ENCODE results near the gene SMAD7. TPM values are rescaled to one million over a fixed set of nuclear protein-coding genes. Genes with fewer than 3 reads are reported as not detected.

SMAD7 gene
- total and polyA plus RNA-seq, 10 of the 15 experiments (the other 5 are each of a cell fraction or from before 2014, with no cell fraction given): 1.3 to 22.5 (median 8.0) TPM

DNA sequence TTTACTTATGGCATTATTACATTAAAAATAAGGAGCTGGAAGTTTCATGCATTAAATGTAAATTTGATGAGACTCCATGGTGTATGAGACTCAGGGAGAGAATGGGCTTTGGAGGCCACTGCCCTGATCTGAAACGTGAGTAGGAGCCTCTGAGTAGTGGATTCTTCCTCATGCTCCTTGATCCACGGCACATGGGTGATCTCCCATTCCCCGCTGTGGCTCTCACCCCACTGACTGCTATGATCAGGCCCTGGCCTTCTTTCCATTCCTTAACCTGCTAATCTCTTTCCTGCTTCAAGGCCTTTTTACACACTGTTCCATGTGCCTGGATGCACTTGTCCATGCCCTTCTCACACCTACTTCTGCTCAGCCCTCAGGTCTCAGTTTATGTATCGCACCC, 68.4 kb downstream of the SMAD7 start:
- no peak for ATAC-seq
- H3K36me3 ChIP-seq (ENCODE audit: control insufficient read depth in 2 of 2, insufficient read depth in 2 of 2, low read length in 1 of 2): no peaks in the 10 kb centered on the region
- ChIA-PET SMC1A (ENCODE audit: uncharacterized antibody, unreplicated experiment) (interaction anchor here (1.6 kb wide), 1 partner anchor 10 kb away, joined by 4 read pairs; no protein-coding TSS in a partner anchor), CTCF (interaction anchor here (0.7 kb wide), 1 partner anchor 9 kb away, joined by 3 read pairs; no protein-coding TSS in a partner anchor), POLR2A (interaction anchor here (0.8 kb wide), 1 partner anchor 160 kb away, joined by 3 read pairs; no protein-coding TSS in a partner anchor), RAD21 (ENCODE audit: unreplicated experiment) (no interaction called here)
- in situ Hi-C loops (cut with MboI): no loop called here
- H3K9me3 ChIP-seq (replicated peaks; ENCODE audit: control insufficient read depth, insufficient read depth, low read length): no peaks in the 10 kb centered on the region
- no peaks in the 10 kb centered on the region for H3K79me2 ChIP-seq (ENCODE audit: control insufficient read depth, insufficient read depth, low read length)
- H3K4me1 ChIP-seq (ENCODE audit: control insufficient read depth, insufficient read depth, low read length): no peaks in the 10 kb centered on the region
- 85% methylated on average over 4 of the region's 4 CpGs for WGBS (ENCODE audit: insufficient coverage, insufficient replicate concordance, low lambda C conversion rate, missing lambda C conversion rate)
- no peaks in the 10 kb centered on the region for H3K27me3 ChIP-seq (replicated peaks in 1 of 2; ENCODE audit: control insufficient read depth in 2 of 2, insufficient read depth in 2 of 2, low read length in 1 of 2)
- H2AFZ ChIP-seq (ENCODE audit: control insufficient read depth, low read depth, low read length): no peak overlapping the region
- no peak overlapping the region for H3K4me3 ChIP-seq
- BruUV-seq (replicated peaks): no TSS peak
- no peak for DNase-seq (ENCODE audit: low read depth, low spot score)
- no peaks in the 10 kb centered on the region for H4K20me1 ChIP-seq (ENCODE audit: control insufficient read depth, insufficient read depth)
- intact Hi-C loops (cut with micrococcal nuclease; ENCODE audit: unreplicated experiment): no loop called here
- no peak for FAIRE-seq
- H3K27ac ChIP-seq (ENCODE audit: control insufficient read depth, insufficient read depth): no peak overlapping the region
- no peak overlapping the region for H3K9ac ChIP-seq (ENCODE audit: control insufficient read depth, insufficient read depth, low read length)
- TF ChIP-seq ASH2L (IDR thresholded peaks at IDR 0.05; ENCODE audit: borderline replicate concordance, low read depth): no peak
- no peak for TF ChIP-seq SPI1 (IDR thresholded peaks at IDR 0.05; ENCODE audit: borderline replicate concordance, insufficient read depth, low read depth, low read length)
- H3K4me2 ChIP-seq (ENCODE audit: control insufficient read depth, insufficient read depth): no peak overlapping the region

DNA sequence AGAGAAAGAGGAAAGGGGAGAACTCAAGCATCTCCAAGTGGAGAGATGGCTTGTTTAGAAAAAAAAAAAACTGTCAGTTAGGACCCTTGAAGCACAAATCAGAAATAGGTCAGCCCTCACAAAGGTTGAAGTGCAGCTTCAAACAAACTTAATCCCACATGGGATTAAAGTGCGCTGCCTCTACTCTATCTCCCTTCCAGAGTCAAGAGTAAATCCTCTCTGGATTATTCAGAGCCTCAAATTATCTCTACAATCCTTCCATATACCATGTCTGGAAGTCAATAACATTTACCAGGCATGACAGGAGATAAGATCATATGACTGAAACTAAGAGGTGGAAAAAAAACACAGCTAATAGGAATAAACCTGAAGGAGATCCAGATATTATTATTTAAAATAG, 69.8 kb downstream of the SMAD7 start:
- DNase-seq (ENCODE audit: low read depth, low spot score) (no peak), FAIRE-seq (no peak), ATAC-seq (no peak)
- Histone ChIP-seq H3K79me2 (ENCODE audit: control insufficient read depth, insufficient read depth, low read length) (no peaks in the 10 kb centered on the region), H3K4me2 (ENCODE audit: control insufficient read depth, insufficient read depth) (no peak overlapping the region), H2AFZ (ENCODE audit: control insufficient read depth, low read depth, low read length) (no peak overlapping the region), H3K9ac (ENCODE audit: control insufficient read depth, insufficient read depth, low read length) (no peak overlapping the region), H3K36me3 (ENCODE audit: control insufficient read depth in 2 of 2, insufficient read depth in 2 of 2, low read length in 1 of 2) (no peaks in the 10 kb centered on the region), H3K9me3 (replicated peaks; ENCODE audit: control insufficient read depth, insufficient read depth, low read length) (no peaks in the 10 kb centered on the region), H3K27ac (ENCODE audit: control insufficient read depth, insufficient read depth) (no peak overlapping the region), H3K4me1 (ENCODE audit: control insufficient read depth, insufficient read depth, low read length) (no peaks in the 10 kb centered on the region), H4K20me1 (ENCODE audit: control insufficient read depth, insufficient read depth) (no peaks in the 10 kb centered on the region), H3K27me3 (replicated peaks in 1 of 2; ENCODE audit: control insufficient read depth in 2 of 2, insufficient read depth in 2 of 2, low read length in 1 of 2) (no peaks in the 10 kb centered on the region), H3K4me3 (no peak overlapping the region)
- POLR2A ChIA-PET: no interaction called here
- RAD21 ChIA-PET (ENCODE audit: unreplicated experiment): interaction anchor here (1.4 kb wide), 1 partner anchor 49 kb away, joined by 4 read pairs; no protein-coding TSS in a partner anchor
- SMC1A ChIA-PET (ENCODE audit: uncharacterized antibody, unreplicated experiment): interaction anchor here (0.7 to 2.2 kb wide), 4 partner anchors 67 to 170 kb away, joined by 3 to 5 read pairs (median 4); no protein-coding TSS in a partner anchor
- CTCF ChIA-PET: interaction anchor here (0.6 to 1.4 kb wide), 2 partner anchors 79 to 103 kb away, joined by 3 read pairs; no protein-coding TSS in a partner anchor
- BruUV-seq (replicated peaks): no TSS peak
- WGBS (ENCODE audit: insufficient coverage, insufficient replicate concordance, low lambda C conversion rate, missing lambda C conversion rate): 100% methylated on average over 1 of the region's 1 CpG
- in situ Hi-C loops (cut with MboI): no loop called here
- intact Hi-C loops (cut with micrococcal nuclease; ENCODE audit: unreplicated experiment): no loop called here
- no peak for TF ChIP-seq POU2F2 (IDR thresholded peaks at IDR 0.05; ENCODE audit: borderline replicate concordance, low read depth, low read length)
- TF ChIP-seq BHLHE40 (IDR thresholded peaks at IDR 0.05; ENCODE audit: borderline replicate concordance in 1 of 2, low read depth in 2 of 2, low read length in 1 of 2): no peak
- no peak for TF ChIP-seq HDAC2 (IDR thresholded peaks at IDR 0.05)
- no peak for TF ChIP-seq NR2C1 (IDR thresholded peaks at IDR 0.05)
- TF ChIP-seq, protein P1, sequence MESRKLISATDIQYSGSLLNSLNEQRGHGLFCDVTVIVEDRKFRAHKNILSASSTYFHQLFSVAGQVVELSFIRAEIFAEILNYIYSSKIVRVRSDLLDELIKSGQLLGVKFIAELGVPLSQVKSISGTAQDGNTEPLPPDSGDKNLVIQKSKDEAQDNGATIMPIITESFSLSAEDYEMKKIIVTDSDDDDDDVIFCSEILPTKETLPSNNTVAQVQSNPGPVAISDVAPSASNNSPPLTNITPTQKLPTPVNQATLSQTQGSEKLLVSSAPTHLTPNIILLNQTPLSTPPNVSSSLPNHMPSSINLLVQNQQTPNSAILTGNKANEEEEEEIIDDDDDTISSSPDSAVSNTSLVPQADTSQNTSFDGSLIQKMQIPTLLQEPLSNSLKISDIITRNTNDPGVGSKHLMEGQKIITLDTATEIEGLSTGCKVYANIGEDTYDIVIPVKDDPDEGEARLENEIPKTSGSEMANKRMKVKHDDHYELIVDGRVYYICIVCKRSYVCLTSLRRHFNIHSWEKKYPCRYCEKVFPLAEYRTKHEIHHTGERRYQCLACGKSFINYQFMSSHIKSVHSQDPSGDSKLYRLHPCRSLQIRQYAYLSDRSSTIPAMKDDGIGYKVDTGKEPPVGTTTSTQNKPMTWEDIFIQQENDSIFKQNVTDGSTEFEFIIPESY (IDR thresholded peaks at IDR 0.05): no peak
- TF ChIP-seq, protein P2, sequence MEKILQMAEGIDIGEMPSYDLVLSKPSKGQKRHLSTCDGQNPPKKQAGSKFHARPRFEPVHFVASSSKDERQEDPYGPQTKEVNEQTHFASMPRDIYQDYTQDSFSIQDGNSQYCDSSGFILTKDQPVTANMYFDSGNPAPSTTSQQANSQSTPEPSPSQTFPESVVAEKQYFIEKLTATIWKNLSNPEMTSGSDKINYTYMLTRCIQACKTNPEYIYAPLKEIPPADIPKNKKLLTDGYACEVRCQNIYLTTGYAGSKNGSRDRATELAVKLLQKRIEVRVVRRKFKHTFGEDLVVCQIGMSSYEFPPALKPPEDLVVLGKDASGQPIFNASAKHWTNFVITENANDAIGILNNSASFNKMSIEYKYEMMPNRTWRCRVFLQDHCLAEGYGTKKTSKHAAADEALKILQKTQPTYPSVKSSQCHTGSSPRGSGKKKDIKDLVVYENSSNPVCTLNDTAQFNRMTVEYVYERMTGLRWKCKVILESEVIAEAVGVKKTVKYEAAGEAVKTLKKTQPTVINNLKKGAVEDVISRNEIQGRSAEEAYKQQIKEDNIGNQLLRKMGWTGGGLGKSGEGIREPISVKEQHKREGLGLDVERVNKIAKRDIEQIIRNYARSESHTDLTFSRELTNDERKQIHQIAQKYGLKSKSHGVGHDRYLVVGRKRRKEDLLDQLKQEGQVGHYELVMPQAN (conservative IDR thresholded peaks at IDR 0.05): no peak
